IMR-90 (cell line): ENCODE data around the gene AMN. TPM values are rescaled to one million over a fixed set of nuclear protein-coding genes. Genes with fewer than 3 reads are reported as not detected.

Source experiments
- ATAC-seq: fragments of 200-7000 bp; cut with Tn5 transposase; 2 replicates; pipeline ENCODE4 v1.9.1; 2020; ENCODE audit warnings: low read depth, mild to moderate bottlenecking, moderate library complexity
- BruUV-seq: library from RNA; stranded (reverse); fragments of 400-500 nt; replicated peaks from 2 replicates; lab custom pipeline; 2021; lab: Mats Ljungman, UMichigan
- CTCF ChIA-PET: fragments of 300-600 bp; formaldehyde crosslinking; extraction: SDS; loops from one replicate; lab custom pipeline; 2021; ENCODE audit warnings: antibody characterized with exemption; lab: Yijun Ruan, JAX
- POLR2A ChIA-PET: fragments of 300-600 bp; sonication (Branson Sonifier 250); formaldehyde crosslinking; loops from one replicate; lab custom pipeline; 2022; ENCODE audit warnings: antibody characterized with exemption; ENCODE audit not compliant: unreplicated experiment; lab: Charles Lee
- DNase-seq: peaks from one replicate; pipeline ENCODE4 v3.0.0; 2013
- H2AFZ ChIP-seq: replicated peaks from 2 replicates; pipeline ENCODE3; 2013; ENCODE audit warnings: low read length, mild to moderate bottlenecking; ENCODE audit not compliant: poor library complexity
- H2AK5ac ChIP-seq: 2 replicates; pipeline ENCODE4 v1.6.1; 2013; ENCODE audit warnings: low read depth, low read length, inconsistent platforms
- H2AK9ac ChIP-seq: replicated peaks from 2 replicates; pipeline ENCODE3; 2013; ENCODE audit warnings: mild to moderate bottlenecking, low read depth, low read length, moderate library complexity; ENCODE audit not compliant: poor library complexity
- H2BK120ac ChIP-seq: 2 replicates; pipeline ENCODE4 v1.6.1; 2013; ENCODE audit warnings: low read depth, low read length, inconsistent platforms
- H2BK15ac ChIP-seq: 3 replicates; pipeline ENCODE4 v1.6.1; 2013; ENCODE audit warnings: low read depth, low read length, inconsistent platforms
- H2BK20ac ChIP-seq: 2 replicates; pipeline ENCODE4 v1.6.1; 2013; ENCODE audit warnings: low read depth, mild to moderate bottlenecking, inconsistent platforms, low read length, moderate library complexity
- H2BK5ac ChIP-seq: 2 replicates; pipeline ENCODE4 v1.6.1; 2013; ENCODE audit warnings: mild to moderate bottlenecking, low read depth, low read length, inconsistent platforms; ENCODE audit not compliant: poor library complexity, severe bottlenecking
- H3K14ac ChIP-seq: replicated peaks from 2 replicates; pipeline ENCODE4 v1.6.1; 2013; ENCODE audit warnings: low read depth, low read length, inconsistent platforms
- H3K18ac ChIP-seq: 2 replicates; pipeline ENCODE4 v1.6.1; 2013; ENCODE audit warnings: low read depth, low read length, control low read depth
- H3K23ac ChIP-seq: 2 replicates; pipeline ENCODE4 v1.6.1; 2013; ENCODE audit warnings: low read depth, low read length, inconsistent platforms
- H3K27ac ChIP-seq: 2 replicates; pipeline ENCODE4 v1.5.1; 2013; ENCODE audit warnings: mild to moderate bottlenecking, control low read depth, low read length; ENCODE audit not compliant: insufficient read depth
- H3K27me3 ChIP-seq: 2 replicates; pipeline ENCODE4 v1.6.1; 2013; ENCODE audit warnings: low read length; ENCODE audit not compliant: control insufficient read depth, insufficient read depth
- H3K36me3 ChIP-seq: 2 replicates; pipeline ENCODE4 v1.6.1; 2013; ENCODE audit warnings: low read length, mixed read lengths; ENCODE audit not compliant: control insufficient read depth, insufficient read depth
- H3K4ac ChIP-seq: 2 replicates; pipeline ENCODE4 v1.6.1; 2013; ENCODE audit warnings: low read depth, low read length, inconsistent platforms
- H3K4me1 ChIP-seq: 2 replicates; pipeline ENCODE4 v1.6.1; 2013; ENCODE audit warnings: low read length, mixed read lengths; ENCODE audit not compliant: control insufficient read depth, insufficient read depth
- H3K4me2 ChIP-seq: 2 replicates; pipeline ENCODE4 v1.6.1; 2013; ENCODE audit warnings: low read depth, mild to moderate bottlenecking, control low read depth, low read length, moderate library complexity
- H3K4me3 ChIP-seq: 2 replicates; pipeline ENCODE4 v1.5.1; 2013; ENCODE audit warnings: low read depth, mild to moderate bottlenecking, control low read depth, low read length, moderate library complexity; ENCODE audit not compliant: insufficient read depth
- H3K56ac ChIP-seq: 2 replicates; pipeline ENCODE4 v1.6.1; 2013; ENCODE audit warnings: low read length, inconsistent platforms; ENCODE audit not compliant: insufficient read depth; ENCODE audit errors: extremely low read depth
- H3K79me1 ChIP-seq, 2 experiments: 2 replicates each; pipeline ENCODE4 v1.6.1; 2013; ENCODE audit warnings: low read length in 2 of 2, inconsistent platforms in 1 of 2, low read depth in 1 of 2
- H3K9ac ChIP-seq: 2 replicates; pipeline ENCODE4 v1.6.1; 2013; ENCODE audit warnings: low read depth, low read length, control low read depth
- H3K9me1 ChIP-seq: 2 replicates; pipeline ENCODE4 v1.6.1; 2013; ENCODE audit warnings: low read length, inconsistent platforms; ENCODE audit not compliant: insufficient read depth
- H3K9me3 ChIP-seq: 2 replicates; pipeline ENCODE4 v1.6.1; 2013; ENCODE audit warnings: low read length; ENCODE audit not compliant: control insufficient read depth, insufficient read depth
- H4K20me1 ChIP-seq: 2 replicates; pipeline ENCODE4 v1.6.1; 2013; ENCODE audit warnings: low read length, inconsistent platforms; ENCODE audit not compliant: insufficient read depth
- H4K5ac ChIP-seq: 2 replicates; pipeline ENCODE4 v1.6.1; 2013; ENCODE audit warnings: mild to moderate bottlenecking, low read depth, low read length, control low read depth
- H4K8ac ChIP-seq, 2 experiments: 2 replicates each; pipeline ENCODE4 v1.6.1; 2013; ENCODE audit warnings: low read depth in 2 of 2, low read length in 2 of 2, control low read depth in 1 of 2, inconsistent platforms in 1 of 2
- H4K91ac ChIP-seq: 2 replicates; pipeline ENCODE4 v1.6.1; 2013; ENCODE audit warnings: low read depth, low read length, inconsistent platforms; ENCODE audit not compliant: insufficient read depth
- BHLHE40 ChIP-seq: fragments of 150-350 bp; IDR thresholded peaks from 2 replicates; pipeline ENCODE4 v1.6.1; 2016; ENCODE audit warnings: mild to moderate bottlenecking, low read depth, low read length
- MXI1 ChIP-seq: IDR thresholded peaks from 2 replicates; pipeline ENCODE4 v1.6.1; 2012; ENCODE audit warnings: low read depth, mild to moderate bottlenecking, low read length, moderate library complexity, borderline replicate concordance
- NFE2L2 ChIP-seq: fragments of 150-350 bp; IDR thresholded peaks from 2 replicates; pipeline ENCODE4 v1.6.1; 2016; ENCODE audit warnings: low read depth, mild to moderate bottlenecking, low read length
- POLR2A ChIP-seq: IDR thresholded peaks from 2 replicates; pipeline ENCODE4 v1.6.1; 2012; ENCODE audit warnings: mild to moderate bottlenecking, low read depth, low read length
- RAD21 ChIP-seq: IDR thresholded peaks from 2 replicates; pipeline ENCODE4 v1.6.1; 2012; ENCODE audit warnings: low read length, improper control_type of control experiment
- SMC3 ChIP-seq: fragments of 150-350 bp; IDR thresholded peaks from 2 replicates; pipeline ENCODE4 v1.6.1; 2016; ENCODE audit warnings: low read depth, mild to moderate bottlenecking, antibody characterized with exemption, low read length, moderate library complexity
- USF2 ChIP-seq: fragments of 150-350 bp; IDR thresholded peaks from 2 replicates; pipeline ENCODE4 v1.6.1; 2017; ENCODE audit warnings: mild to moderate bottlenecking, antibody characterized with exemption, low read length, low read depth
- WGBS, 2 experiments: methylation state at CpG; one replicate each; pipeline versions ENCODE4 v1.1.5 to v1.1.7; 2013; ENCODE audit warnings: missing lambda C conversion rate in 2 of 2; ENCODE audit not compliant: insufficient read length in 1 of 2; ENCODE audit errors: extremely low coverage in 2 of 2; 5-methylcytosine and 5-hydroxymethylcytosine counted together
- dilution Hi-C: fragments of 300-500 bp; cut with HindIII; formaldehyde crosslinking; loops from one replicate; pipeline ENCODE4 v1.14.3; 2018; ENCODE audit warnings: low sequenced_read_pairs; ENCODE audit not compliant: unreplicated experiment
- in situ Hi-C: fragments of 300-500 bp; cut with MboI; formaldehyde crosslinking; loops from 3 replicates; pipeline ENCODE4 v1.14.3; 2019; ENCODE audit warnings: low sequenced_read_pairs, inconsistent platforms, mixed read lengths
- intact Hi-C: fragments of 100-400 bp; cut with micrococcal nuclease; formaldehyde crosslinking; loops from 2 replicates; pipeline ENCODE4 v1.10.0; 2022
- polyA plus RNA-seq, 3 experiments: library from polyadenylated mRNA; depleted of rRNA; stranded (reverse); fragments of >200 nt; gene quantifications; 2 replicates each; pipeline ENCODE4 v1.2.3, GENCODE V29; 2012; ENCODE audit warnings: low replicate concordance in 1 of 3
- total RNA-seq: library from RNA; depleted of rRNA; stranded (reverse); fragments of >200 nt; gene quantifications from 2 replicates; pipeline ENCODE4 v1.2.3, GENCODE V29; 2012

AMN gene
- total and polyA plus RNA-seq, 2 of the 4 experiments (the other 2 are of a cell fraction): under 0.01 to 0.24 TPM

DNA sequence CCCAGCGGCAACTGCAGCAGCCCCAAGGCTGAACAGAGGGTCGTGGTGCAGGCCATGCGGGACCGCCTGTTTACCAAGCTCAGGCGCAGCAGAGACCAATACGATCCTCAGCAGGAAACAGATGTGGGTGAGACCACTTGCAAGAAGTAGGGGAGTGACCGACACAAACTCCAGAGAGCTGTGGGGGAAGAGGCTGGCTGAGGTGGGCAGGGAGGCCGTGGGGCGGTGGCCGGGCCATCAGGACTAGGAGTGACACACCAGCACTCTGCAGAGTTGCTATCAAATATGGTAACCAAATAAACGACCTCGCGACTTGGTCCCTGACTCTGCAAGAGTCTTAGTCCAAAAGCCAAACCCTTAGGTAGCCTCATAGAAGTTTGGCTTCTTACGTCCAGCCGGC, 30.6 kb downstream of the AMN start:
- no peak overlapping the region for H3K4me2 ChIP-seq
- H2BK20ac ChIP-seq: no peak overlapping the region
- no peak overlapping the region for H3K18ac ChIP-seq
- ChIA-PET CTCF (interaction anchor here (0.6 kb wide), 1 partner anchor 17 kb away, joined by 8 read pairs; no protein-coding TSS in a partner anchor), POLR2A (no interaction called here)
- no peak overlapping the region for H2AK9ac ChIP-seq
- no peak overlapping the region for H3K4ac ChIP-seq
- H3K9ac ChIP-seq: no peak overlapping the region
- TF ChIP-seq NFE2L2 (no peak), POLR2A (no peak), RAD21 (no peak), USF2 (no peak), SMC3 (no peak), MXI1 (no peak), BHLHE40 (no peak)
- H3K56ac ChIP-seq: no peak overlapping the region
- intact Hi-C loops: no loop called here
- H3K27ac ChIP-seq: no peak overlapping the region
- no peak overlapping the region for H2BK5ac ChIP-seq
- DNase-seq: no peak
- H2AFZ ChIP-seq: no peak overlapping the region
- H3K9me3 ChIP-seq: no peaks in the 10 kb centered on the region
- dilution Hi-C loops: no loop called here
- no peak overlapping the region for H2AK5ac ChIP-seq
- H3K79me1 ChIP-seq: peaks cover 4 to 17% of the 10 kb centered on the region in 2 experiments; a peak in 2 of 4 replicates
- peaks cover 78% of the 10 kb centered on the region for H3K36me3 ChIP-seq
- no peak for ATAC-seq
- peaks cover 28% of the 10 kb centered on the region for H3K9me1 ChIP-seq
- H3K14ac ChIP-seq: no peak overlapping the region
- WGBS, 2 experiments: 88% methylated on average over 12 of the region's 15 CpGs; no CpG with 5 or more reads in 1 of the 2 experiments
- H3K4me3 ChIP-seq: no peak overlapping the region
- no peak overlapping the region for H2BK15ac ChIP-seq
- H4K8ac ChIP-seq: no peak overlapping the region
- no peaks in the 10 kb centered on the region for H3K27me3 ChIP-seq
- no TSS peak for BruUV-seq
- H3K4me1 ChIP-seq: peaks cover 15% of the 10 kb centered on the region
- H4K20me1 ChIP-seq: peaks cover 29% of the 10 kb centered on the region
- no peak overlapping the region for H4K91ac ChIP-seq
- H4K5ac ChIP-seq: no peak overlapping the region
- H2BK120ac ChIP-seq: no peak overlapping the region
- in situ Hi-C loops: no loop called here
- H3K23ac ChIP-seq: no peak overlapping the region
